ENCODE measurements around the gene FAF2.
"Not testable (repeated sequence)": the region's sequence is repeated elsewhere in the genome, so short reads cannot be mapped to it uniquely, and the experiment has no call there.

The FAF2 gene

GRCh38 chr5:176420086-176420485 is 28.1 kb upstream of the FAF2 start:
- DNase-seq, result no peak

- no peak for DNase-seq
These were observed 27.1 kb upstream of the FAF2 start for GRCh38 chr5:176420972-176421544.

GRCh38 chr5:176424181-176424580 is 24.0 kb upstream of the FAF2 start:
- DNase-seq, result no peak

- no peak for DNase-seq
These were observed 23.0 kb upstream of the FAF2 start for GRCh38 chr5:176425138-176425537.

- no peak for DNase-seq
These were observed 22.4 kb upstream of the FAF2 start for GRCh38 chr5:176425791-176426190.

GRCh38 chr5:176426876-176427275 is 21.3 kb upstream of the FAF2 start:
- no peak for DNase-seq

GRCh38 chr5:176427971-176428370 is 20.2 kb upstream of the FAF2 start:
- no peak for DNase-seq

- DNase-seq, result no peak
These were observed 18.2 kb upstream of the FAF2 start for GRCh38 chr5:176429972-176430371.

GRCh38 chr5:176432707-176433106 is 15.5 kb upstream of the FAF2 start:
- DNase-seq, result no peak

GRCh38 chr5:176436656-176437055 is 11.5 kb upstream of the FAF2 start:
- no peak for DNase-seq

GRCh38 chr5:176438959-176439757 is 9.0 kb upstream of the FAF2 start:
- DNase-seq, result no peak

- DNase-seq, result no peak
These were observed 7.1 kb upstream of the FAF2 start for GRCh38 chr5:176440927-176441706.

- no peak for DNase-seq
These were observed 6.3 kb upstream of the FAF2 start for GRCh38 chr5:176441921-176442323.

- not testable (repeated sequence) for DNase-seq
These were observed 5.3 kb upstream of the FAF2 start for GRCh38 chr5:176442911-176443310.

- no peak for DNase-seq
These were observed 3.4 kb upstream of the FAF2 start for GRCh38 chr5:176444742-176445141.

- no peak for DNase-seq
These were observed 2.0 kb upstream of the FAF2 start for GRCh38 chr5:176446028-176446665.

- no peak for DNase-seq
These were observed 1.1 kb upstream of the FAF2 start for GRCh38 chr5:176446884-176447590.

GRCh38 chr5:176447591-176447977 is 601 bp upstream of the FAF2 start:
- no peak for DNase-seq

GRCh38 chr5:176450077-176450476 is 1.9 kb downstream of the FAF2 start:
- no peak for DNase-seq

- no peak for DNase-seq
These were observed 6.7 kb downstream of the FAF2 start for GRCh38 chr5:176454724-176455394.

- DNase-seq, result no peak
These were observed 10.8 kb downstream of the FAF2 start for GRCh38 chr5:176458904-176459561.

- DNase-seq, result no peak
These were observed 13.2 kb downstream of the FAF2 start for GRCh38 chr5:176461349-176461748.
